ENCODE data around the gene EPB41L1. TPM values are rescaled to one million over a fixed set of nuclear protein-coding genes. Genes with fewer than 3 reads are reported as not detected.

EPB41L1 gene
- total RNA-seq, 3 donors from 2014 or later (not counting 1 experiment from before 2014, with no cell fraction given) = 0.21 to 0.29 TPM; not detected in 1

GRCh38 chr20:36236786-36237121, 82.2 kb downstream of the EPB41L1 start:
- DNase-seq = no peak
- TF ChIP-seq, protein P1, sequence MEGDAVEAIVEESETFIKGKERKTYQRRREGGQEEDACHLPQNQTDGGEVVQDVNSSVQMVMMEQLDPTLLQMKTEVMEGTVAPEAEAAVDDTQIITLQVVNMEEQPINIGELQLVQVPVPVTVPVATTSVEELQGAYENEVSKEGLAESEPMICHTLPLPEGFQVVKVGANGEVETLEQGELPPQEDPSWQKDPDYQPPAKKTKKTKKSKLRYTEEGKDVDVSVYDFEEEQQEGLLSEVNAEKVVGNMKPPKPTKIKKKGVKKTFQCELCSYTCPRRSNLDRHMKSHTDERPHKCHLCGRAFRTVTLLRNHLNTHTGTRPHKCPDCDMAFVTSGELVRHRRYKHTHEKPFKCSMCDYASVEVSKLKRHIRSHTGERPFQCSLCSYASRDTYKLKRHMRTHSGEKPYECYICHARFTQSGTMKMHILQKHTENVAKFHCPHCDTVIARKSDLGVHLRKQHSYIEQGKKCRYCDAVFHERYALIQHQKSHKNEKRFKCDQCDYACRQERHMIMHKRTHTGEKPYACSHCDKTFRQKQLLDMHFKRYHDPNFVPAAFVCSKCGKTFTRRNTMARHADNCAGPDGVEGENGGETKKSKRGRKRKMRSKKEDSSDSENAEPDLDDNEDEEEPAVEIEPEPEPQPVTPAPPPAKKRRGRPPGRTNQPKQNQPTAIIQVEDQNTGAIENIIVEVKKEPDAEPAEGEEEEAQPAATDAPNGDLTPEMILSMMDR (IDR thresholded peaks at IDR 0.05) = no peak
- H3K4me1 Mint-ChIP-seq = peaks cover 33 to 38% of the 10 kb centered on the region in 2 donors
- peaks cover 0 to 11% of the 10 kb centered on the region in 2 donors for H3K27me3 Mint-ChIP-seq (ENCODE audit: low read depth in 2 of 2)
- peaks cover 10% of the 10 kb centered on the region for H3K36me3 ChIP-seq (ENCODE audit: control insufficient read depth, insufficient read depth, low read length)
- ATAC-seq = peak in 2 of 3 donors; percentile 4 to 18
- no peaks in the 10 kb centered on the region for H3K36me3 Mint-ChIP-seq
- H3K27me3 ChIP-seq (ENCODE audit: control insufficient read depth, insufficient read depth, low read length) = no peaks in the 10 kb centered on the region
- no peaks in the 10 kb centered on the region for H3K9me3 Mint-ChIP-seq
- H3K4me3 Mint-ChIP-seq = peak overlapping the region; percentile 99
- H3K27ac Mint-ChIP-seq = peak overlapping the region; percentile 93 to 94
- peak overlapping the region; percentile 71 for H3K27ac ChIP-seq (ENCODE audit: low read length)
- H3K9me3 ChIP-seq (ENCODE audit: control insufficient read depth, insufficient read depth, low read length) = no peaks in the 10 kb centered on the region
- H3K4me1 ChIP-seq (ENCODE audit: control insufficient read depth, insufficient read depth, low read length) = peaks cover 19% of the 10 kb centered on the region
- H3K4me3 ChIP-seq (ENCODE audit: low read length) = peak overlapping the region; percentile 83
- intact Hi-C loops (cut with micrococcal nuclease) = no loop called here
- 0% methylated on average over 3 of the region's 6 CpGs for WGBS (ENCODE audit: insufficient coverage)

GRCh38 chr20:36237477-36237876, 82.9 kb downstream of the EPB41L1 start:
- Mint-ChIP-seq H3K36me3 (no peaks in the 10 kb centered on the region), H3K4me1 (peaks cover 33 to 38% of the 10 kb centered on the region in 2 donors), H3K27me3 (ENCODE audit: low read depth in 2 of 2) (peaks cover 0 to 6% of the 10 kb centered on the region in 2 donors), H3K9me3 (no peaks in the 10 kb centered on the region), H3K27ac (peak overlapping the region; percentile 93 to 94), H3K4me3 (peak overlapping the region; percentile 99)
- Histone ChIP-seq H3K27ac (ENCODE audit: low read length) (no peak overlapping the region), H3K9me3 (ENCODE audit: control insufficient read depth, insufficient read depth, low read length) (no peaks in the 10 kb centered on the region), H3K36me3 (ENCODE audit: control insufficient read depth, insufficient read depth, low read length) (peaks cover 10% of the 10 kb centered on the region), H3K4me3 (ENCODE audit: low read length) (no peak overlapping the region), H3K27me3 (ENCODE audit: control insufficient read depth, insufficient read depth, low read length) (no peaks in the 10 kb centered on the region), H3K4me1 (ENCODE audit: control insufficient read depth, insufficient read depth, low read length) (peaks cover 19% of the 10 kb centered on the region)
- intact Hi-C loops (cut with micrococcal nuclease) = no loop called here
- TF ChIP-seq, protein P1 (IDR thresholded peaks at IDR 0.05) = no peak
- no peak for DNase-seq
- 72% methylated on average over 4 of the region's 5 CpGs for WGBS (ENCODE audit: insufficient coverage)
- no peak for ATAC-seq

DNA sequence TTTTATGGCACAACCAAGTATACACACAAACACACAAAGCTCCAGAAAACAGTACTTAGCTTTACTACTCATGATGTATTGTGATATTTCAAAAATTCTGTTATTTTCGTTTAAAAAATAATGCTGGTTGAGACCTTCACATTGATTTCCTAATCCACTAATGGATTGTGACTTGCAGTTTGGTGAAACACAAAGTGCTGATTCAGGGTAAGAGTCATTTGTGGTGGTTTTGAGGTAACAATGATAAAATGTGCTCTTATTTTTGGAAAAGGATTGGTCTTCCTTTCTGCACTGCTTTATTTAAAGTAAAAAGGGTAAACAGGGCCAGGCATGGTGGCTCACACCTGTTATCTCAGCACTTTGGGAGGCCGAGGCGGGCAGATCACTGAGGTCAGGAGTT, 83.6 kb downstream of the EPB41L1 start:
- no peak overlapping the region for H3K4me3 Mint-ChIP-seq
- ATAC-seq (no peak), DNase-seq (no peak)
- H3K9me3 Mint-ChIP-seq = no peaks in the 10 kb centered on the region
- H3K27me3 ChIP-seq (ENCODE audit: control insufficient read depth, insufficient read depth, low read length) = no peaks in the 10 kb centered on the region
- TF ChIP-seq, protein P1 (IDR thresholded peaks at IDR 0.05) = no peak
- intact Hi-C loops (cut with micrococcal nuclease) = no loop called here
- no peak overlapping the region for H3K27ac Mint-ChIP-seq
- peaks cover 33 to 38% of the 10 kb centered on the region in 2 donors for H3K4me1 Mint-ChIP-seq
- peaks cover 19% of the 10 kb centered on the region for H3K4me1 ChIP-seq (ENCODE audit: control insufficient read depth, insufficient read depth, low read length)
- H3K36me3 Mint-ChIP-seq = no peaks in the 10 kb centered on the region
- 92% methylated on average over 2 of the region's 3 CpGs for WGBS (ENCODE audit: insufficient coverage)
- H3K36me3 ChIP-seq (ENCODE audit: control insufficient read depth, insufficient read depth, low read length) = peaks cover 14% of the 10 kb centered on the region
- H3K4me3 ChIP-seq (ENCODE audit: low read length) = no peak overlapping the region
- H3K9me3 ChIP-seq (ENCODE audit: control insufficient read depth, insufficient read depth, low read length) = no peaks in the 10 kb centered on the region
- H3K27ac ChIP-seq (ENCODE audit: low read length) = no peak overlapping the region
- H3K27me3 Mint-ChIP-seq (ENCODE audit: low read depth in 2 of 2) = no peaks in the 10 kb centered on the region

DNA sequence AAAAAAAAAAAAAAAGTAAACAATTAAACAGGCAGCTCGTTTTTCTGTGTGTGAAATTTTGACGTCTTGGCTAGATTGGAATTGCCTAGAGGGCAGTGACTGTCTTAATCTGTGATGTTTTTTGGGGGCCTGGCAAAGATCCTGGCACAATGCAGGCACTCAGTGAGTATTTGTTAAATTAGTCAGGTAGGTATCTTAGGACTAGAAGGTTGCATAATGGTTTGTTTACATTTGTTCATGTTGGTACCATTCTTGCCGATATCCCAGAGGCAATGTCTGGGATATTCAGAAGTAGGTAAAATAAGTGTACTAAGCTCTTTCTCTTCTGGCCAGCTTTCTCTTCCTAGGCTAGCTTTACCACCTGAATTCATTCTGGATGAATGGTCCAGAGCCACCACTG, 84.2 kb downstream of the EPB41L1 start:
- DNase-seq (no peak), ATAC-seq (no peak)
- H3K9me3 ChIP-seq (ENCODE audit: control insufficient read depth, insufficient read depth, low read length) = no peaks in the 10 kb centered on the region
- TF ChIP-seq, protein P1 (IDR thresholded peaks at IDR 0.05) = no peak
- peaks cover 33 to 38% of the 10 kb centered on the region in 2 donors for H3K4me1 Mint-ChIP-seq
- H3K36me3 Mint-ChIP-seq = no peaks in the 10 kb centered on the region
- H3K27ac ChIP-seq (ENCODE audit: low read length) = no peak overlapping the region
- 85% methylated on average over 3 of the region's 3 CpGs for WGBS (ENCODE audit: insufficient coverage)
- H3K36me3 ChIP-seq (ENCODE audit: control insufficient read depth, insufficient read depth, low read length) = peaks cover 19% of the 10 kb centered on the region
- no peak overlapping the region for H3K4me3 ChIP-seq (ENCODE audit: low read length)
- H3K4me1 ChIP-seq (ENCODE audit: control insufficient read depth, insufficient read depth, low read length) = peaks cover 19% of the 10 kb centered on the region
- no peaks in the 10 kb centered on the region for H3K27me3 ChIP-seq (ENCODE audit: control insufficient read depth, insufficient read depth, low read length)
- peak overlapping the region; percentile 62 for H3K4me3 Mint-ChIP-seq
- peak overlapping the region; percentile 44 to 51 for H3K27ac Mint-ChIP-seq
- intact Hi-C loops (cut with micrococcal nuclease) = no loop called here
- no peaks in the 10 kb centered on the region for H3K9me3 Mint-ChIP-seq
- no peaks in the 10 kb centered on the region for H3K27me3 Mint-ChIP-seq (ENCODE audit: low read depth in 2 of 2)

Data from natural killer cell (primary cell).